GM19328 (cell line): ENCODE measurements around the gene MLANA.

ENCODE experiments used
- ATAC-seq: cut with Tn5 transposase; IDR thresholded peaks from one replicate; pipeline ENCODE4 v1.9.1; 2021; ENCODE audit warnings: mild to moderate bottlenecking, moderate library complexity; ENCODE audit not compliant: unreplicated experiment

The MLANA gene

DNA sequence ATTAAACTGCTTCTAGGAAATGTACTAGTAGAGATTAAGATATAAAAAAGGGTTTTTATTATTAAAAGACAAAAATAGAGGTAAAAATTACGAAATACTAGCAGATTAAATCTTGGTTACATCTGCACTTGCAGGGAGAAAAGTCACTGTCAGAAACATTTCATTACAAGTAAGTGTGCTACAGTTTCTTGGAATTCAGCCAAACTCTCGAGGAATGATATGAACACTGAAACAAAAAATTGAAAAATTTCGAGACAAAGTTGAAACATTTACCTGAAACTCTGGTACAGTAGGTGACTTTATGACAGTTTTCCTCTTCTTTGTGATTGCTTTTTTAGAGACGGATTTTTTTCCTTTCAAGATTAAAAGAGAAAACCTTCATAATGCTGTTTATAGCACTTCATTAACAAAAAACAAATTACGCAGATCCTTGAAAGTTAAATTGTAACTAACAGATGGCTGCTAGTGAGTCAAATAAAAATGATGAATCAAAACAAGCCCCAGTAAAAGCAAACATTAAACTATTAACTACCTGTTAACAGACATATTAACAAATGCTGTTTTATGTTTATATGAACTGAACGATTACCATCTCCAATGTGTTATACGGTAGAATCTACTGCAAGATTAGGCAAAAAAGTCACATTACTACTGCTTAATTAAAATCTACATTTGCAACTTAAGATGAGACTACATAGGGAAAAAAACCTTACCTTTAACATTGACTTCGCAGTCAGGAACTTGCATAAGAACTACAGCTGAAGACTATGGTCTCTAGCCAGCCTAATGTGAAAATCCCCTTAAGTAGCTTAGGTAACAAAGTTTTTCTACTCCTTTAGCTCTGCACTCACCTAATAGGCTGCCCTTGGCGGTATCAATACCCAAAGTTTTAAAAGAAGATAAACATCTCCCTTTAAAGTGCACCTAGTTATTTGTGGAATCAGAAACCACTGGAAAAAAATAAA, 63.3 kb downstream of the MLANA start:
- ATAC-seq: no peak

DNA sequence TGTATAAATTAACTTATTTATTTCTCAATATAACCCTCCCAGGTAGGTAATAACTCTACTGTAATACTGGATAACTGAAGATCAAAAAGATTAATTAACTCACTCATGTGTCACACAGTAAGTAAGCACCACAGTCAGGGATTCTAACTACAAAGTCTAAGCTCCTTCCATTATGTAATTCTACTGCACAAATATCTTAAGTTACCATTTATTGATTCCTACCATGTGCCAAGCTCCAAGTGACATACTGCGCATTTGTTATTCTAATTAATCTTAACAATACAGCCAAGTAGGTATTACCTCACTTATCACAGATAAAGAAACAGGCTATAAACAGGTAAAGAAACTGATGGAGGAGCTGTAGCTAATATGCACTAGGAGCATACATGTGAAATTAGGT, 66.5 kb downstream of the MLANA start:
- ATAC-seq: no peak

DNA sequence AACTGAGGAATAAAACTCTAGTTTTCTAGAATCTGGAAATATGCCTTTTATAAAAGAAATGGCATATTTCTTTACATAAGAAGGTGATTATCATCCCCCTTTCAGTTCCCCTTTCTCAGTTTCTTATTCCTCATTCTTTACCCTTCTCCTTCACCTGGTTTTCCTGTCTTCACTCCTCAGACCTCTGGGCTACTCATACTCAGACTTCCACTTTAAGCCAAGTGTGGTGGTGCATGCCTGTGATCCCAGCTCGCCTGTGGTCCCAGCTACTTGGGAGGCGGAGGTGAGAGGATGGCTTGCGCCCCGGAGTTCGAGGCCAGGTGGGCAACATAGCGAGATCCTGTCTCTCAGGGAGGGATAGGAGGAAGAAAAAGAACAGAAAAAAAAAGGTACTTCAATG, 67.6 kb downstream of the MLANA start:
- no peak for ATAC-seq
